Measurements from ENCODE around the gene NVL. TPM values are rescaled to one million over a fixed set of nuclear protein-coding genes. Genes with fewer than 3 reads are reported as not detected.

Gene NVL
- total RNA-seq, 1 donor from 2014 or later = 46.7 TPM

GRCh38 chr1:224289396-224289795, 40.6 kb downstream of the NVL start:
- Mint-ChIP-seq H3K36me3 (peaks cover 17% of the 10 kb centered on the region), H3K27me3 (no peaks in the 10 kb centered on the region), H3K27ac (no peak overlapping the region), H3K9me3 (no peaks in the 10 kb centered on the region), H3K4me1 (ENCODE audit: unreplicated experiment) (no peaks in the 10 kb centered on the region), H3K4me3 (no peak overlapping the region)
- no peak for TF ChIP-seq CTCF (conservative IDR thresholded peaks at IDR 0.05)
- no peak for DNase-seq (ENCODE audit: extremely low spot score, unreplicated experiment)

- Mint-ChIP-seq H3K4me3 (no peak overlapping the region), H3K36me3 (peaks cover 13% of the 10 kb centered on the region), H3K9me3 (no peaks in the 10 kb centered on the region), H3K4me1 (ENCODE audit: unreplicated experiment) (no peaks in the 10 kb centered on the region), H3K27ac (no peak overlapping the region), H3K27me3 (no peaks in the 10 kb centered on the region)
- no peak for TF ChIP-seq CTCF (conservative IDR thresholded peaks at IDR 0.05)
- DNase-seq (ENCODE audit: extremely low spot score, unreplicated experiment) = no peak
These were observed 42.3 kb downstream of the NVL start for GRCh38 chr1:224287714-224288113.

- H3K36me3 Mint-ChIP-seq = peaks cover 4% of the 10 kb centered on the region
These were observed 47.8 kb downstream of the NVL start for GRCh38 chr1:224282140-224282539.

GRCh38 chr1:224276771-224277487, 53.0 kb downstream of the NVL start:
- Mint-ChIP-seq H3K9me3 (no peaks in the 10 kb centered on the region), H3K4me1 (ENCODE audit: unreplicated experiment) (no peaks in the 10 kb centered on the region), H3K27me3 (no peaks in the 10 kb centered on the region), H3K27ac (no peak overlapping the region), H3K4me3 (no peak overlapping the region), H3K36me3 (peaks cover 8% of the 10 kb centered on the region)
- DNase-seq (ENCODE audit: extremely low spot score, unreplicated experiment) = no peak
- no peak for TF ChIP-seq CTCF (conservative IDR thresholded peaks at IDR 0.05)

More at GRCh38 chr1:224282140-224282539, 47.8 kb downstream of the NVL start:
- TF ChIP-seq CTCF (conservative IDR thresholded peaks at IDR 0.05) = no peak
- H3K4me1 Mint-ChIP-seq (ENCODE audit: unreplicated experiment) = no peaks in the 10 kb centered on the region
- no peak overlapping the region for H3K27ac Mint-ChIP-seq
- no peaks in the 10 kb centered on the region for H3K9me3 Mint-ChIP-seq
- no peak for DNase-seq (ENCODE audit: extremely low spot score, unreplicated experiment)
- H3K4me3 Mint-ChIP-seq = no peak overlapping the region
- H3K27me3 Mint-ChIP-seq = no peaks in the 10 kb centered on the region

GRCh38 chr1:224274970-224275626, 54.9 kb downstream of the NVL start:
- H3K27me3 Mint-ChIP-seq = no peaks in the 10 kb centered on the region
- H3K9me3 Mint-ChIP-seq = no peaks in the 10 kb centered on the region
- peaks cover 9% of the 10 kb centered on the region for H3K36me3 Mint-ChIP-seq
- no peak overlapping the region for H3K4me3 Mint-ChIP-seq
- no peaks in the 10 kb centered on the region for H3K4me1 Mint-ChIP-seq (ENCODE audit: unreplicated experiment)
- no peak overlapping the region for H3K27ac Mint-ChIP-seq
- no peak for DNase-seq (ENCODE audit: extremely low spot score, unreplicated experiment)
- no peak for TF ChIP-seq CTCF (conservative IDR thresholded peaks at IDR 0.05)
